ENCODE data around the gene DNAH3.

GRCh38 chr16:21156767-21157467 lies 6.3 kb upstream of the DNAH3 start:
- TF ChIP-seq CTCF (IDR thresholded peaks at IDR 0.05) (peak; percentile 60 to 63 (median 60)), POLR2A (IDR thresholded peaks at IDR 0.05) (no peak)
